Omental fat pad (tissue), 4 donors: Measurements from ENCODE around the gene EBF3. TPM values are rescaled to one million over a fixed set of nuclear protein-coding genes. Genes with fewer than 3 reads are reported as not detected.

Experiments
- ATAC-seq: fragments of 150-250 bp; one replicate; pipeline ENCODE4 v1.9.1; 2016; ENCODE audit warnings: mild to moderate bottlenecking, moderate library complexity; ENCODE audit not compliant: low FRiP score
- DNase-seq: peaks from one replicate; pipeline ENCODE4 v3.0.0-alpha.2; 2019; ENCODE audit warnings: low spot score
- CTCF ChIP-seq, 3 donors: fragments of 450-650 bp; IDR thresholded peaks; one replicate each; pipeline ENCODE4 v1.5.1; 2016 to 2017; ENCODE audit warnings: antibody characterized with exemption in 3 of 3, mild to moderate bottlenecking in 3 of 3, moderate library complexity in 2 of 3
- total RNA-seq, 4 donors: library from RNA; depleted of rRNA; stranded (reverse); fragments of >200 nt; gene quantifications; one replicate each; pipeline ENCODE4 v1.1.0, GENCODE V29; 2016

Gene EBF3
- total RNA-seq, 4 donors from 2014 or later: 4.0 to 50.8 (median 18.8) TPM

GRCh38 chr10:129919358-129919757, 44.7 kb downstream of the EBF3 start:
- TF ChIP-seq CTCF (IDR thresholded peaks at IDR 0.05): no peak
- DNase-seq: no peak
- ATAC-seq: no peak

GRCh38 chr10:129918836-129919235, 45.2 kb downstream of the EBF3 start:
- DNase-seq (no peak), ATAC-seq (no peak)
- TF ChIP-seq CTCF (IDR thresholded peaks at IDR 0.05): no peak

- no peak for TF ChIP-seq CTCF (IDR thresholded peaks at IDR 0.05)
- ATAC-seq: no peak
Observed at GRCh38 chr10:129918401-129918800, 45.7 kb downstream of the EBF3 start.

GRCh38 chr10:129917936-129918335, 46.1 kb downstream of the EBF3 start:
- DNase-seq: no peak
- no peak for ATAC-seq
- no peak for TF ChIP-seq CTCF (IDR thresholded peaks at IDR 0.05)

More at GRCh38 chr10:129918401-129918800, 45.7 kb downstream of the EBF3 start:
- no peak for DNase-seq

GRCh38 chr10:129916506-129916995, 47.5 kb downstream of the EBF3 start:
- ATAC-seq: no peak
- DNase-seq: no peak

GRCh38 chr10:129915526-129916378, 48.3 kb downstream of the EBF3 start:
- ATAC-seq: no peak
- no peak for TF ChIP-seq CTCF (IDR thresholded peaks at IDR 0.05)
- no peak for DNase-seq

More at GRCh38 chr10:129916506-129916995, 47.5 kb downstream of the EBF3 start:
- no peak for TF ChIP-seq CTCF (IDR thresholded peaks at IDR 0.05)

GRCh38 chr10:129914960-129915359, 49.1 kb downstream of the EBF3 start:
- DNase-seq (no peak), ATAC-seq (no peak)
- no peak for TF ChIP-seq CTCF (IDR thresholded peaks at IDR 0.05)
